C4-2B (cell line): ENCODE data around the gene MMP15.

Experiments
- ZFX ChIP-seq: fragments of 450-650 bp; IDR thresholded peaks from 2 replicates; pipeline ENCODE4 v1.6.1; 2017
- TF ChIP-seq, protein P1 (sequence below): fragments of 450-650 bp; conservative IDR thresholded peaks from 2 replicates; pipeline ENCODE4 v1.5.1; 2017; ENCODE audit warnings: mild to moderate bottlenecking

DNA sequence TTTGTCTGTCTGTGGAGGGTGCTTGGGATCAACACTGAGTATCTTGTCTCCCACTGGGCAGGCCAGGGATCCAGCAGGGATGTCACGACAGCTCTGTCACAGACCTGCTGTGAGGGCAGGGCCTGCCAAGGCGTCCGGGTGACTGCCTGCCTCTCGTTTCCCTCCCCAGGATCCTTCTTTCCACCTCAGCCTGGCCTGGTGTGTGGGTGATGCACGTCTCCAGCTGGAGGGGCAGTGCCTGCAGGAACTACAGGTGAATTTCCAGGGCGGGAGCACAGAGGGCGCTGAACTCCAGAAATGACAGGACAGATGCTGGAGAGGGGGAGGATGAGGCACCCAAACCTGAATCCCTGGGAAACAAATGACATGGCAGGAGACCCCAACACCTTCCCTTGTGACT lies 6.8 kb upstream of the MMP15 start:
- TF ChIP-seq, protein P1, sequence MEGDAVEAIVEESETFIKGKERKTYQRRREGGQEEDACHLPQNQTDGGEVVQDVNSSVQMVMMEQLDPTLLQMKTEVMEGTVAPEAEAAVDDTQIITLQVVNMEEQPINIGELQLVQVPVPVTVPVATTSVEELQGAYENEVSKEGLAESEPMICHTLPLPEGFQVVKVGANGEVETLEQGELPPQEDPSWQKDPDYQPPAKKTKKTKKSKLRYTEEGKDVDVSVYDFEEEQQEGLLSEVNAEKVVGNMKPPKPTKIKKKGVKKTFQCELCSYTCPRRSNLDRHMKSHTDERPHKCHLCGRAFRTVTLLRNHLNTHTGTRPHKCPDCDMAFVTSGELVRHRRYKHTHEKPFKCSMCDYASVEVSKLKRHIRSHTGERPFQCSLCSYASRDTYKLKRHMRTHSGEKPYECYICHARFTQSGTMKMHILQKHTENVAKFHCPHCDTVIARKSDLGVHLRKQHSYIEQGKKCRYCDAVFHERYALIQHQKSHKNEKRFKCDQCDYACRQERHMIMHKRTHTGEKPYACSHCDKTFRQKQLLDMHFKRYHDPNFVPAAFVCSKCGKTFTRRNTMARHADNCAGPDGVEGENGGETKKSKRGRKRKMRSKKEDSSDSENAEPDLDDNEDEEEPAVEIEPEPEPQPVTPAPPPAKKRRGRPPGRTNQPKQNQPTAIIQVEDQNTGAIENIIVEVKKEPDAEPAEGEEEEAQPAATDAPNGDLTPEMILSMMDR: peak; percentile 17; the same call in 1 of the 2 replicates
- no peak for TF ChIP-seq ZFX
